HEK293 (cell line): Measurements from ENCODE around the gene SULT1A2.
"Not testable (repeated sequence)": the region's sequence is repeated elsewhere in the genome, so short reads cannot be mapped to it uniquely, and the experiment has no call there.

ENCODE experiments used
- CTCF ChIA-PET: fragments of 350-600 bp; formaldehyde crosslinking; extraction: SDS; loops from one replicate; lab custom pipeline; 2021; ENCODE audit warnings: antibody characterized with exemption; lab: Yijun Ruan, JAX
- POLR2A ChIA-PET: fragments of 300-600 bp; formaldehyde crosslinking; extraction: SDS; loops from one replicate; lab custom pipeline; 2020; ENCODE audit warnings: antibody characterized with exemption, inconsistent platforms; lab: Yijun Ruan, JAX
- H3K27ac ChIP-seq: fragments of 200-500 bp; sonication (Bioruptor generic); 2 replicates; pipeline ENCODE4 v1.5.1; 2014; ENCODE audit warnings: low read depth, low read length, control low read depth, inconsistent platforms; ENCODE audit errors: extremely low read depth
- H3K36me3 ChIP-seq, 2 experiments: fragments of 200-500 bp in 1 of 2; sonication (Bioruptor generic) in 1 of 2; 1 replicate in 1 of 2; 2 replicates in 1 of 2; pipeline ENCODE4 v1.5.1; 2014 to 2017; ENCODE audit warnings: inconsistent platforms in 2 of 2, low read length in 2 of 2; ENCODE audit not compliant: control insufficient read depth in 2 of 2, insufficient read depth in 1 of 2
- H3K4me1 ChIP-seq: fragments of 200-500 bp; sonication (Bioruptor generic); 2 replicates; pipeline ENCODE4 v1.5.1; 2014; ENCODE audit warnings: mild to moderate bottlenecking, low read length, inconsistent platforms; ENCODE audit not compliant: control insufficient read depth, insufficient read depth
- H3K4me3 ChIP-seq: 2 replicates; pipeline ENCODE4 v1.5.1; 2011; ENCODE audit warnings: low read depth, mild to moderate bottlenecking, control low read depth, low read length, moderate library complexity
- H3K9me3 ChIP-seq: fragments of 200-500 bp; sonication (Bioruptor generic); 2 replicates; pipeline ENCODE4 v1.5.1; 2014; ENCODE audit warnings: low read depth, low read length, inconsistent platforms; ENCODE audit not compliant: control insufficient read depth, insufficient read depth
- GFI1B ChIP-seq: fragments of 450-650 bp; formaldehyde crosslinking; IDR thresholded peaks from 2 replicates; pipeline ENCODE4 v1.5.1; 2016; ENCODE audit warnings: missing biosample characterization, missing genetic modification characterization
- MYNN ChIP-seq: fragments of 450-650 bp; formaldehyde crosslinking; IDR thresholded peaks from 2 replicates; pipeline ENCODE4 v1.5.1; 2016; ENCODE audit warnings: missing biosample characterization, missing genetic modification characterization, borderline replicate concordance
- ZBTB8A ChIP-seq: fragments of 450-650 bp; formaldehyde crosslinking; IDR thresholded peaks from 2 replicates; pipeline ENCODE4 v1.5.1; 2016; ENCODE audit warnings: missing biosample characterization, missing genetic modification characterization
- ZFP69B ChIP-seq: fragments of 450-650 bp; formaldehyde crosslinking; IDR thresholded peaks from 2 replicates; pipeline ENCODE4 v1.5.1; 2016; ENCODE audit warnings: missing biosample characterization, missing genetic modification characterization
- ZNF174 ChIP-seq: fragments of 450-650 bp; formaldehyde crosslinking; IDR thresholded peaks from 2 replicates; pipeline ENCODE4 v1.5.0; 2017; ENCODE audit warnings: missing biosample characterization, mild to moderate bottlenecking, missing genetic modification characterization
- ZNF274 ChIP-seq, 2 experiments: fragments of 200-500 bp in 1 of 2; fragments of 450-650 bp in 1 of 2; sonication (Bioruptor generic) in 1 of 2; formaldehyde crosslinking in 1 of 2; IDR thresholded peaks; 2 replicates each; pipeline versions ENCODE4 v1.5.1 to v1.6.1; 2014 to 2016; ENCODE audit warnings: borderline replicate concordance in 1 of 2, inconsistent platforms in 1 of 2, low read length in 1 of 2, missing biosample characterization in 1 of 2, missing genetic modification characterization in 1 of 2
- ZNF530 ChIP-seq: fragments of 450-650 bp; formaldehyde crosslinking; IDR thresholded peaks from 2 replicates; pipeline ENCODE4 v1.5.1; 2016; ENCODE audit warnings: low read depth, missing biosample characterization, missing genetic modification characterization
- ZNF596 ChIP-seq: fragments of 450-650 bp; IDR thresholded peaks from 2 replicates; pipeline ENCODE4 v1.5.0; 2018; ENCODE audit warnings: missing biosample characterization, mild to moderate bottlenecking, missing genetic modification characterization, moderate library complexity
- ZNF830 ChIP-seq: fragments of 450-650 bp; IDR thresholded peaks from 2 replicates; pipeline ENCODE4 v1.5.0; 2018; ENCODE audit warnings: missing biosample characterization, missing genetic modification characterization, low read depth, mild to moderate bottlenecking, moderate library complexity
- TF ChIP-seq, protein P1 (sequence below): fragments of 450-650 bp; formaldehyde crosslinking; optimal IDR thresholded peaks from 2 replicates; pipeline ENCODE3; 2016; ENCODE audit warnings: missing biosample characterization, mild to moderate bottlenecking, missing genetic modification characterization
- TF ChIP-seq, protein P2 (sequence below): fragments of 450-650 bp; formaldehyde crosslinking; IDR thresholded peaks from 2 replicates; pipeline ENCODE4 v1.5.1; 2016; ENCODE audit warnings: missing biosample characterization, missing genetic modification characterization
- TF ChIP-seq, protein P3 (sequence below): fragments of 450-650 bp; formaldehyde crosslinking; IDR thresholded peaks from 2 replicates; pipeline ENCODE4 v1.5.1; 2016; ENCODE audit warnings: missing biosample characterization, missing genetic modification characterization
- TF ChIP-seq, protein P4 (sequence below): fragments of 450-650 bp; formaldehyde crosslinking; IDR thresholded peaks from 2 replicates; pipeline ENCODE4 v1.5.1; 2016; ENCODE audit warnings: missing biosample characterization, missing genetic modification characterization
- TF ChIP-seq, protein P5 (sequence below): fragments of 450-650 bp; formaldehyde crosslinking; IDR thresholded peaks from 2 replicates; pipeline ENCODE4 v1.5.1; 2016; ENCODE audit warnings: missing biosample characterization, missing genetic modification characterization

Gene SULT1A2

DNA sequence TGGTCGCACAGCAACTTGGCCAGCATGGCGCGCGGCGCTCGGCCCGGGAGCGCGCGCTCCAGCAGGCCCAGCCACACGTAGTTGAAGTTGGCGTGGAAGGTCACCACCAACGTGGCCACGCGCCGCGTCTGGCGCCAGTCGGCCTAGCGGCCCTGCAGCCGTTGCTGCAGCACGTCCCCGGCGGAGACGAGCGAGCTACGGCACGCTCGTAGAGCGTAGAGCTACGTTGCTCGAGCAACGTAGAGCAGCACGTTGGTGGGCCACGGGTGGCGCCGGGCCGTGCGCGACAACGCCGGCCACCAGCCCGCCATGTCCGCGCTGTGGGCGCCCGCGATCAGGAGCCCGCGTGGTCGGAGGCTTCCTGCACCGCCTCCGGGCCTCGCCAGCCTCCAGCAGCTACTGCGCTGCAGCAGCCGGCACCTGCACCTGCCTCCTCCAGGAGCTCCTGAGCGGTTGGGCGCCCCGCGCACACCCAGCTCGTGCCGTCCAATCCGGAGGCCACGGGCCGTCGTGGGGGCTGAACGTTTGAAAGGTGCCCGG, 26.4 kb upstream of the SULT1A2 start:
- TF ChIP-seq, protein P1, sequence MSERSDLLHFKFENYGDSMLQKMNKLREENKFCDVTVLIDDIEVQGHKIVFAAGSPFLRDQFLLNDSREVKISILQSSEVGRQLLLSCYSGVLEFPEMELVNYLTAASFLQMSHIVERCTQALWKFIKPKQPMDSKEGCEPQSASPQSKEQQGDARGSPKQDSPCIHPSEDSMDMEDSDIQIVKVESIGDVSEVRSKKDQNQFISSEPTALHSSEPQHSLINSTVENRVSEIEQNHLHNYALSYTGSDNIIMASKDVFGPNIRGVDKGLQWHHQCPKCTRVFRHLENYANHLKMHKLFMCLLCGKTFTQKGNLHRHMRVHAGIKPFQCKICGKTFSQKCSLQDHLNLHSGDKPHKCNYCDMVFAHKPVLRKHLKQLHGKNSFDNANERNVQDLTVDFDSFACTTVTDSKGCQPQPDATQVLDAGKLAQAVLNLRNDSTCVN (tag by site-specific recombination), result no peak
- no peak for TF ChIP-seq ZNF530 (tag by site-specific recombination)
- no peak for TF ChIP-seq ZNF830 (tag by site-specific recombination)
- TF ChIP-seq ZNF274 (IDR thresholded peaks at IDR 0.05; ENCODE audit: low read length), result no peak
- no peak for TF ChIP-seq ZNF274 (tag by site-specific recombination; IDR thresholded peaks at IDR 0.05; ENCODE audit: borderline replicate concordance)
- TF ChIP-seq GFI1B (tag by site-specific recombination), result no peak
- TF ChIP-seq, protein P2, sequence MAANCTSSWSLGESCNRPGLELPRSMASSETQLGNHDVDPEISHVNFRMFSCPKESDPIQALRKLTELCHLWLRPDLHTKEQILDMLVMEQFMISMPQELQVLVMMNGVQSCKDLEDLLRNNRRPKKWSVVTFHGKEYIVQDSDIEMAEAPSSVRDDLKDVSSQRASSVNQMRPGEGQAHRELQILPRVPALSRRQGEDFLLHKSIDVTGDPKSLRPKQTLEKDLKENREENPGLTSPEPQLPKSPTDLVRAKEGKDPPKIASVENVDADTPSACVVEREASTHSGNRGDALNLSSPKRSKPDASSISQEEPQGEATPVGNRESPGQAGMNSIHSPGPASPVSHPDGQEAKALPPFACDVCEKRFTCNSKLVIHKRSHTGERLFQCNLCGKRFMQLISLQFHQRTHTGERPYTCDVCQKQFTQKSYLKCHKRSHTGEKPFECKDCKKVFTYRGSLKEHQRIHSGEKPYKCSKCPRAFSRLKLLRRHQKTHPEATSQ, result no peak
- TF ChIP-seq ZBTB8A (tag by site-specific recombination), result no peak
- TF ChIP-seq ZFP69B (tag by site-specific recombination), result no peak
- TF ChIP-seq, protein P3, sequence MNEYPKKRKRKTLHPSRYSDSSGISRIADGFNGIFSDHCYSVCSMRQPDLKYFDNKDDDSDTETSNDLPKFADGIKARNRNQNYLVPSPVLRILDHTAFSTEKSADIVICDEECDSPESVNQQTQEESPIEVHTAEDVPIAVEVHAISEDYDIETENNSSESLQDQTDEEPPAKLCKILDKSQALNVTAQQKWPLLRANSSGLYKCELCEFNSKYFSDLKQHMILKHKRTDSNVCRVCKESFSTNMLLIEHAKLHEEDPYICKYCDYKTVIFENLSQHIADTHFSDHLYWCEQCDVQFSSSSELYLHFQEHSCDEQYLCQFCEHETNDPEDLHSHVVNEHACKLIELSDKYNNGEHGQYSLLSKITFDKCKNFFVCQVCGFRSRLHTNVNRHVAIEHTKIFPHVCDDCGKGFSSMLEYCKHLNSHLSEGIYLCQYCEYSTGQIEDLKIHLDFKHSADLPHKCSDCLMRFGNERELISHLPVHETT (tag by site-specific recombination), result no peak
- TF ChIP-seq ZNF174 (tag by site-specific recombination), result no peak
- TF ChIP-seq ZNF596 (tag by site-specific recombination), result no peak
- TF ChIP-seq MYNN, result no peak
- TF ChIP-seq, protein P4, sequence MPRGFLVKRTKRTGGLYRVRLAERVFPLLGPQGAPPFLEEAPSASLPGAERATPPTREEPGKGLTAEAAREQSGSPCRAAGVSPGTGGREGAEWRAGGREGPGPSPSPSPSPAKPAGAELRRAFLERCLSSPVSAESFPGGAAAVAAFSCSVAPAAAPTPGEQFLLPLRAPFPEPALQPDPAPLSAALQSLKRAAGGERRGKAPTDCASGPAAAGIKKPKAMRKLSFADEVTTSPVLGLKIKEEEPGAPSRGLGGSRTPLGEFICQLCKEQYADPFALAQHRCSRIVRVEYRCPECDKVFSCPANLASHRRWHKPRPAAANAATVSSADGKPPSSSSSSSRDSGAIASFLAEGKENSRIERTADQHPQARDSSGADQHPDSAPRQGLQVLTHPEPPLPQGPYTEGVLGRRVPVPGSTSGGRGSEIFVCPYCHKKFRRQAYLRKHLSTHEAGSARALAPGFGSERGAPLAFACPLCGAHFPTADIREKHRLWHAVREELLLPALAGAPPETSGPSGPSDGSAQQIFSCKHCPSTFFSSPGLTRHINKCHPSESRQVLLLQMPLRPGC (tag by site-specific recombination), result no peak
- TF ChIP-seq, protein P5, sequence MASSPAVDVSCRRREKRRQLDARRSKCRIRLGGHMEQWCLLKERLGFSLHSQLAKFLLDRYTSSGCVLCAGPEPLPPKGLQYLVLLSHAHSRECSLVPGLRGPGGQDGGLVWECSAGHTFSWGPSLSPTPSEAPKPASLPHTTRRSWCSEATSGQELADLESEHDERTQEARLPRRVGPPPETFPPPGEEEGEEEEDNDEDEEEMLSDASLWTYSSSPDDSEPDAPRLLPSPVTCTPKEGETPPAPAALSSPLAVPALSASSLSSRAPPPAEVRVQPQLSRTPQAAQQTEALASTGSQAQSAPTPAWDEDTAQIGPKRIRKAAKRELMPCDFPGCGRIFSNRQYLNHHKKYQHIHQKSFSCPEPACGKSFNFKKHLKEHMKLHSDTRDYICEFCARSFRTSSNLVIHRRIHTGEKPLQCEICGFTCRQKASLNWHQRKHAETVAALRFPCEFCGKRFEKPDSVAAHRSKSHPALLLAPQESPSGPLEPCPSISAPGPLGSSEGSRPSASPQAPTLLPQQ, result no peak
- ChIA-PET CTCF (no interaction called here), POLR2A (no interaction called here)
- H3K36me3 ChIP-seq, result no peaks in the 10 kb centered on the region
- H3K27ac ChIP-seq, result no peak overlapping the region
- H3K4me1 ChIP-seq, result no peaks in the 10 kb centered on the region
- no peaks in the 10 kb centered on the region for H3K9me3 ChIP-seq
- no peak overlapping the region for H3K4me3 ChIP-seq

DNA sequence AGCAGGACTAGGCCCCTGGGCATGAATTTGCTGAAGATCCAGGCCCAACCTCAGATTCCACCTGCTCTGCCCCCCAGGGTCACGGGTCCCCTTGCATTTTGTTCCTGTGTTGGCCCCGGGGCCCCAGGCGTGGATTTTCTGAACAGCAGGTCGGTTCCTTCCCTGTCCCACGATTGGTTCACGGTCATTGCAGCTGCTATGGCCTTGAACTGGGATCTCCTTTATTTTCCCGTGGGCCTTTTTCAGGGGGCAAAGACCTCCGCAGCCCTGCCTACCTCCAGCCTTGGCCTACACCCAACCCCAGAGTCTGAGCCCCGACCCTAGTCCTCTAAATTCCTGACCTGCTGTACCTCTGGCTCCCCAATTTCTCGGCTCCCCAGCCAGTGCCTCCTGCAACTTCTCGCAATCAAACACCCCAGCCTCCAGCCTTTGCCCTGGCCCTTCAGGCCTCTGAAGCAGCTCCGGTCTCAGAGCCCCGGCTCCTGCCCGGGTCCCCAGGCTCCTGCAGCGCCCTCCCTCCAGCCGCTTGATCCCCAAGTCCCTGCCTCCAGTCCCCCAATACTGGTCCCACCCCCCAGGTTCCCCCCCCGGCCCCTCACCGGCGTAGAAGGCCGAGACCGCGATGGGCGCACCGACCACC, 25.8 kb upstream of the SULT1A2 start:
- H3K27ac ChIP-seq, CTCF ChIA-PET, POLR2A ChIA-PET, H3K4me3 ChIP-seq, H3K36me3 ChIP-seq, H3K4me1 ChIP-seq, H3K9me3 ChIP-seq: not testable (repeated sequence)
